RWPE2 (cell line): ENCODE data around the gene ZNF451.

Experiments
- ATAC-seq: fragments of 200-7000 bp; cut with Tn5 transposase; 3 replicates; pipeline ENCODE4 v1.9.1; 2021; ENCODE audit warnings: low read depth
- DNase-seq: peaks from one replicate; pipeline ENCODE4 v3.0.0-alpha.2; 2020; ENCODE audit warnings: low spot score
- H3K27ac ChIP-seq: fragments of 450-650 bp; 2 replicates; pipeline ENCODE4 v1.5.1; 2017; ENCODE audit warnings: mild to moderate bottlenecking; ENCODE audit not compliant: poor library complexity, severe bottlenecking
- H3K27me3 ChIP-seq: fragments of 250-450 bp; sonication (Bioruptor Pico); 2 replicates; pipeline ENCODE4 v1.5.1; 2021; ENCODE audit warnings: mild to moderate bottlenecking, moderate library complexity; ENCODE audit not compliant: insufficient read depth, poor library complexity, severe bottlenecking
- H3K36me3 ChIP-seq: fragments of 250-450 bp; sonication (Bioruptor Pico); 2 replicates; pipeline ENCODE4 v1.5.1; 2020; ENCODE audit warnings: low read depth, mild to moderate bottlenecking, moderate library complexity
- H3K4me1 ChIP-seq: fragments of 250-450 bp; sonication (Bioruptor Pico); 2 replicates; pipeline ENCODE4 v1.5.1; 2021; ENCODE audit warnings: mild to moderate bottlenecking, moderate library complexity; ENCODE audit not compliant: insufficient read depth, poor library complexity, severe bottlenecking
- H3K4me3 ChIP-seq: fragments of 250-450 bp; sonication (Bioruptor Pico); 2 replicates; pipeline ENCODE4 v1.5.1; 2021; ENCODE audit warnings: mild to moderate bottlenecking, moderate library complexity; ENCODE audit not compliant: severe bottlenecking
- H3K9me3 ChIP-seq: fragments of 250-450 bp; sonication (Bioruptor Pico); 2 replicates; pipeline ENCODE4 v1.5.1; 2021; ENCODE audit warnings: mild to moderate bottlenecking, moderate library complexity; ENCODE audit not compliant: severe bottlenecking
- TF ChIP-seq, protein P1 (sequence below): fragments of 450-650 bp; IDR thresholded peaks from one replicate; pipeline ENCODE4 v1.5.1; 2017; ENCODE audit warnings: mild to moderate bottlenecking, moderate library complexity; ENCODE audit not compliant: poor library complexity, severe bottlenecking

The ZNF451 gene

GRCh38 chr6:57147401-57147800 lies 57.4 kb downstream of the ZNF451 start:
- H3K27me3 ChIP-seq = no peaks in the 10 kb centered on the region
- TF ChIP-seq, protein P1, sequence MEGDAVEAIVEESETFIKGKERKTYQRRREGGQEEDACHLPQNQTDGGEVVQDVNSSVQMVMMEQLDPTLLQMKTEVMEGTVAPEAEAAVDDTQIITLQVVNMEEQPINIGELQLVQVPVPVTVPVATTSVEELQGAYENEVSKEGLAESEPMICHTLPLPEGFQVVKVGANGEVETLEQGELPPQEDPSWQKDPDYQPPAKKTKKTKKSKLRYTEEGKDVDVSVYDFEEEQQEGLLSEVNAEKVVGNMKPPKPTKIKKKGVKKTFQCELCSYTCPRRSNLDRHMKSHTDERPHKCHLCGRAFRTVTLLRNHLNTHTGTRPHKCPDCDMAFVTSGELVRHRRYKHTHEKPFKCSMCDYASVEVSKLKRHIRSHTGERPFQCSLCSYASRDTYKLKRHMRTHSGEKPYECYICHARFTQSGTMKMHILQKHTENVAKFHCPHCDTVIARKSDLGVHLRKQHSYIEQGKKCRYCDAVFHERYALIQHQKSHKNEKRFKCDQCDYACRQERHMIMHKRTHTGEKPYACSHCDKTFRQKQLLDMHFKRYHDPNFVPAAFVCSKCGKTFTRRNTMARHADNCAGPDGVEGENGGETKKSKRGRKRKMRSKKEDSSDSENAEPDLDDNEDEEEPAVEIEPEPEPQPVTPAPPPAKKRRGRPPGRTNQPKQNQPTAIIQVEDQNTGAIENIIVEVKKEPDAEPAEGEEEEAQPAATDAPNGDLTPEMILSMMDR = no peak
- peaks cover 83% of the 10 kb centered on the region for H3K36me3 ChIP-seq
- H3K27ac ChIP-seq = no peak overlapping the region
- no peaks in the 10 kb centered on the region for H3K9me3 ChIP-seq
- no peak for DNase-seq
- H3K4me1 ChIP-seq = no peaks in the 10 kb centered on the region
- H3K4me3 ChIP-seq = no peak overlapping the region
- ATAC-seq = no peak

GRCh38 chr6:57147955-57148858 lies 58.2 kb downstream of the ZNF451 start:
- DNase-seq = no peak
- Histone ChIP-seq H3K4me3 (no peak overlapping the region), H3K9me3 (no peaks in the 10 kb centered on the region), H3K27me3 (no peaks in the 10 kb centered on the region), H3K27ac (no peak overlapping the region), H3K36me3 (peaks cover 83% of the 10 kb centered on the region), H3K4me1 (no peaks in the 10 kb centered on the region)
- TF ChIP-seq, protein P1 = no peak
- ATAC-seq = no peak

DNA sequence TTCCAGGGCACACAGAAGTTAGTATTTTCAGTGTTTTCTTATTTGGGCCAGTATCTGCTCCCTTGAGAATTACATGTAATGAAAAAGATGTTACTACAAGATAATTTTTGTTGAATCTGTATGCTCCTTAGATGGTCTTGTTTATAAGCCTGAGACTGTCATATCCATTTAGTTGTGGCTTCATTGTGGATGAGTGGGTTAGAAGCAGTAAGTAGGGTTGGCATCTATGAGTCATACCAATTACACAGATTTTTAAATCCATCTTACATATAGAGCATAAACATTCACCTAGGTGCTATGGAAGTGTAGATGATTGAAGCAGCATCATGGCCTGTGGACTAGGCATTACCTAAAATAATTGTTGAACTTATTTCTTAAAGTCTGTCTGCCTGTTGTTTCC lies 68.7 kb downstream of the ZNF451 start:
- ATAC-seq = peak; percentile 79
- peaks cover 48% of the 10 kb centered on the region for H3K36me3 ChIP-seq

DNA sequence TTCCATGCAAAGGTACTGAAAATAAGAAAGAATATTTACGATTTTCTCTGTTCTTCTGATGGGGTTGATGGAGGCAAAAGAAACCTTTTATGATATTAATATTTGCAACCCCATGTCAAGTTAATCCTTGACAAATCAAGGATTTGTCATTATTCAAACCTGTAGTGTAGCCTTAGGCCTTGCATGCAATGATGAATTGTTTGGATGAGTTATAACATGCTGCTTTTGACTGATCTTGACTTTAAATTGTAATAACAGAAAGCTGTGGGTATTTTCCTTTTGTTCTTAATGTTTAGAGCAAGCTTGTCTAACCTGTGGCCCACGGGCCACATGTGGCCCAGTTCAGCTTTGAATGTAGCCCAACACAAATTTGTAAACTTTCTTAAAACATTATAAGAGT lies 69.1 kb downstream of the ZNF451 start:
- peak; percentile 56; the same call in 1 of the 3 replicates for ATAC-seq
- no peak for DNase-seq
- Histone ChIP-seq H3K4me1 (peaks cover 17% of the 10 kb centered on the region), H3K27ac (no peak overlapping the region), H3K9me3 (no peaks in the 10 kb centered on the region), H3K36me3 (peaks cover 48% of the 10 kb centered on the region), H3K27me3 (no peaks in the 10 kb centered on the region), H3K4me3 (no peak overlapping the region)
- TF ChIP-seq, protein P1 = no peak

More for the DNA sequence above, 68.7 kb downstream of the ZNF451 start:
- Histone ChIP-seq H3K4me1 (peaks cover 17% of the 10 kb centered on the region), H3K27me3 (no peaks in the 10 kb centered on the region), H3K9me3 (no peaks in the 10 kb centered on the region), H3K27ac (no peak overlapping the region), H3K4me3 (no peak overlapping the region)
- DNase-seq = no peak
- TF ChIP-seq, protein P1 = no peak

DNA sequence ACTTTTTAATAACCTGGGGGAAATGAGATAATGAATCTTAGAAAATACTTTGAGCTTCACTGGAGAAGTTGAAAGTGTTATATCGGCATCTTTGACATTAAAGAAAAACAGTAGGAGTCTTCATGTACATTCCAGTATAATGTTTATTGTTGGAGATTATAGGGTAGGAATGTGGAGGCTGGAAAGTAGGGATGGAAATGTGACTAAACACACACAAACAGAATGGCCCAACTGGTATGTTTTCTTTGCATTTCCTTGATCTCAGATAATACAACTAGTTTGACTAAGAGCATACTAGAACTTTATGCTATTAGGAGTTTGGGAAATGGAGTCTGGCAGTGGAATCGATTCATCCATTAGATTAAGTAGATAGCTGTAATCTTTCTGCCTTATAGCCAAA lies 72.0 kb downstream of the ZNF451 start:
- no peaks in the 10 kb centered on the region for H3K27me3 ChIP-seq
- H3K36me3 ChIP-seq = peaks cover 54% of the 10 kb centered on the region
- H3K27ac ChIP-seq = no peak overlapping the region
- peaks cover 17% of the 10 kb centered on the region for H3K4me1 ChIP-seq
- H3K4me3 ChIP-seq = no peak overlapping the region
- TF ChIP-seq, protein P1 = no peak
- peaks cover 6% of the 10 kb centered on the region for H3K9me3 ChIP-seq
- DNase-seq = no peak
- ATAC-seq = no peak
